K562 (cell line): Measurements from ENCODE around the gene SYTL2. TPM values are rescaled to one million over a fixed set of nuclear protein-coding genes. Genes with fewer than 3 reads are reported as not detected.

Experiments used
- ATAC-seq: fragments of 200-7000 bp; cut with Tn5 transposase; 3 replicates; pipeline ENCODE4 v1.9.1; 2020; ENCODE audit warnings: moderate library complexity
- BruUV-seq: library from RNA; stranded (reverse); fragments of 400-500 nt; replicated peaks from 2 replicates; lab custom pipeline; 2021; lab: Mats Ljungman, UMichigan
- CTCF ChIA-PET: fragments of 300-600 bp; formaldehyde crosslinking; extraction: SDS; loops from one replicate; lab custom pipeline; 2021; ENCODE audit warnings: low intra/inter-chr PET ratio; lab: Yijun Ruan, JAX
- POLR2A ChIA-PET: fragments of 300-600, 350-650 bp; sonication (Branson Sonifier 250); formaldehyde crosslinking; extraction: SDS; loops from one replicate; lab custom pipeline; 2021; ENCODE audit warnings: antibody characterized with exemption, inconsistent platforms; lab: Yijun Ruan, JAX
- DNase-seq, 4 experiments: peaks; one replicate each; pipeline versions ENCODE4 v3.0.0 to v3.0.0-alpha.2; 2011 to 2018; ENCODE audit warnings: low spot score in 3 of 4, mixed read lengths in 3 of 4; ENCODE audit errors: extremely low read depth in 1 of 4
- FAIRE-seq: peaks from 2 replicates; lab custom pipeline; 2011; peaks lifted over from hg19 to GRCh38; lab: Jason Lieb, UNC
- H2AFZ ChIP-seq: 2 replicates; pipeline ENCODE4 v1.6.0; 2011; ENCODE audit warnings: low read depth, low read length, control low read depth, inconsistent platforms
- H3K27ac ChIP-seq: fragments of 200-600 bp; 3 replicates; pipeline ENCODE4 v1.8.0; 2011; ENCODE audit warnings: low read depth, mild to moderate bottlenecking, control low read depth, inconsistent platforms, low read length, moderate library complexity, mixed read lengths; ENCODE audit errors: extremely low read depth
- H3K27me3 ChIP-seq, 2 experiments: fragments of 300-600 bp in 1 of 2; 2 replicates in 1 of 2; 3 replicates in 1 of 2; pipeline versions ENCODE4 v1.6.0 to v1.8.0; 2011; ENCODE audit warnings: inconsistent platforms in 2 of 2, low read length in 2 of 2, mild to moderate bottlenecking in 1 of 2, mixed read lengths in 1 of 2, moderate library complexity in 1 of 2; ENCODE audit not compliant: control insufficient read depth in 2 of 2, insufficient read depth in 2 of 2
- H3K36me3 ChIP-seq: fragments of 300-600 bp; 3 replicates; pipeline ENCODE4 v1.8.0; 2011; ENCODE audit warnings: mild to moderate bottlenecking, low read length, inconsistent platforms; ENCODE audit not compliant: control insufficient read depth, insufficient read depth
- H3K4me1 ChIP-seq, 2 experiments: fragments of 200-600 bp in 1 of 2; replicated peaks in 1 of 2; 2 replicates in 1 of 2; 3 replicates in 1 of 2; pipeline versions ENCODE4 v1.5.1 to v1.8.0; 2011; ENCODE audit warnings: inconsistent platforms in 2 of 2, low read length in 2 of 2, mild to moderate bottlenecking in 1 of 2, mixed read lengths in 1 of 2, moderate library complexity in 1 of 2; ENCODE audit not compliant: control insufficient read depth in 2 of 2, insufficient read depth in 2 of 2
- H3K4me2 ChIP-seq: 2 replicates; pipeline ENCODE4 v1.6.1; 2011; ENCODE audit warnings: low read length, control low read depth, inconsistent platforms, mixed read lengths; ENCODE audit not compliant: insufficient read depth
- H3K4me3 ChIP-seq: fragments of 200-600 bp; sonication (generic), shearing (Covaris generic); 2 replicates; pipeline ENCODE4 v1.5.1; 2016; ENCODE audit warnings: control low read depth, inconsistent platforms
- H3K79me2 ChIP-seq: fragments of 200-600 bp; 3 replicates; pipeline ENCODE4 v1.8.0; 2011; ENCODE audit warnings: low read length, inconsistent platforms; ENCODE audit not compliant: control insufficient read depth, insufficient read depth
- H3K9ac ChIP-seq, 2 experiments: 2 replicates each; pipeline versions ENCODE4 v1.6.0 to v1.6.1; 2011; ENCODE audit warnings: low read depth in 2 of 2, low read length in 2 of 2, control low read depth in 1 of 2, inconsistent platforms in 1 of 2, mild to moderate bottlenecking in 1 of 2, mixed read lengths in 1 of 2; ENCODE audit not compliant: insufficient read depth in 1 of 2
- H3K9me1 ChIP-seq: one replicate; pipeline ENCODE4 v1.6.0; 2011; ENCODE audit warnings: inconsistent platforms, mild to moderate bottlenecking, low read length, moderate library complexity; ENCODE audit not compliant: control insufficient read depth, insufficient read depth
- H3K9me3 ChIP-seq: replicated peaks from 2 replicates; pipeline ENCODE4 v1.5.1; 2011; ENCODE audit warnings: low read depth, low read length, inconsistent platforms; ENCODE audit not compliant: control insufficient read depth, insufficient read depth
- H4K20me1 ChIP-seq: replicated peaks from 2 replicates; pipeline ENCODE4 v1.6.1; 2011; ENCODE audit warnings: low read length, inconsistent platforms, mixed read lengths; ENCODE audit not compliant: control insufficient read depth, insufficient read depth
- ADNP ChIP-seq: fragments of 200-800 bp; sonication (Bioruptor generic); IDR thresholded peaks from 2 replicates; pipeline ENCODE4 v1.6.1; 2016; ENCODE audit warnings: missing genetic modification characterization, missing compliant biosample characterization
- BMI1 ChIP-seq: fragments of 150-350 bp; IDR thresholded peaks from 2 replicates; pipeline ENCODE4 v1.6.1; 2014; ENCODE audit warnings: low read length
- CEBPB ChIP-seq: fragments of 450-650 bp; IDR thresholded peaks from 2 replicates; pipeline ENCODE4 v1.6.1; 2016; ENCODE audit warnings: missing genetic modification characterization, missing compliant biosample characterization
- CEBPG ChIP-seq, 3 experiments: fragments of 200-800 bp in 1 of 3; sonication (Bioruptor generic) in 1 of 3; sonication (generic) in 1 of 3; formaldehyde crosslinking in 1 of 3; IDR thresholded peaks in 2 of 3; conservative IDR thresholded peaks in 1 of 3; 2 replicates each; pipeline versions ENCODE4 v1.6.1 to v1.8.0; 2016 to 2022; ENCODE audit warnings: missing compliant biosample characterization in 2 of 3, missing genetic modification characterization in 2 of 3, mild to moderate bottlenecking in 1 of 3, missing genetic modification reagents in 1 of 3
- CHD1 ChIP-seq: fragments of 200-600 bp; sonication (generic); IDR thresholded peaks from one replicate; pipeline ENCODE4 v1.6.1; 2012; ENCODE audit warnings: mild to moderate bottlenecking, moderate library complexity, low read length, inconsistent platforms
- ELK3 ChIP-seq: fragments of 450-650 bp; formaldehyde crosslinking; IDR thresholded peaks from 2 replicates; pipeline ENCODE4 v1.4.0; 2020; ENCODE audit warnings: mild to moderate bottlenecking
- GTF2E2 ChIP-seq: fragments of 200-800 bp; sonication (Bioruptor generic); IDR thresholded peaks from 2 replicates; pipeline ENCODE4 v1.6.1; 2016; ENCODE audit warnings: missing genetic modification characterization, missing compliant biosample characterization
- HNRNPK ChIP-seq: fragments of 200-400 bp; formaldehyde crosslinking; IDR thresholded peaks from one replicate; pipeline ENCODE4 v1.6.1; 2018; ENCODE audit warnings: mild to moderate bottlenecking, low read depth, low read length; ENCODE audit not compliant: poor library complexity, severe bottlenecking
- KHSRP ChIP-seq: fragments of 450-650 bp; IDR thresholded peaks from 2 replicates; pipeline ENCODE4 v1.6.1; 2017
- NUFIP1 ChIP-seq: fragments of 450-650 bp; IDR thresholded peaks from 2 replicates; pipeline ENCODE4 v1.6.1; 2018; ENCODE audit not compliant: partially characterized antibody
- WGBS: fragments of 100-300 bp; shearing (Covaris generic); methylation state at CpG from one replicate; pipeline ENCODE4 v1.1.6; 2016; ENCODE audit warnings: low coverage, mixed read lengths; ENCODE audit not compliant: insufficient coverage; ENCODE audit errors: missing lambda C conversion rate; 5-methylcytosine and 5-hydroxymethylcytosine counted together
- in situ Hi-C: fragments of 300-500 bp; cut with MboI; formaldehyde crosslinking; loops from 4 replicates; pipeline ENCODE4 v1.15.0; 2018; ENCODE audit warnings: inconsistent platforms, mixed read lengths
- intact Hi-C: fragments of 100-400 bp; cut with micrococcal nuclease; formaldehyde crosslinking; loops from 2 replicates; pipeline ENCODE4 v1.14.2; 2022
- polyA plus RNA-seq, 8 experiments: library from polyadenylated mRNA; depleted of rRNA in 4 of 8; stranded (reverse) in 5 of 8; unstranded in 3 of 8; fragments of >200 nt; fragmentation: Nextera tagmentation in 2 of 8; fragmentation: Illumina TruSeq in 1 of 8; extraction: Ambion mirVana in 2 of 8; extraction: Trizol in 1 of 8; gene quantifications; 2 replicates each; pipeline versions ENCODE4 v1.2.1 to v1.2.3, GENCODE V29; 2011 to 2014; ENCODE audit warnings: inconsistent platforms in 1 of 8, missing spikeins in 1 of 8
- total RNA-seq, 7 experiments: library from RNA; depleted of rRNA in 6 of 7; stranded (reverse); fragments of >200 nt in 6 of 7; fragmentation: Illumina TruSeq in 2 of 7; extraction: Trizol in 2 of 7; gene quantifications; 2 replicates each; pipeline versions ENCODE4 v1.2.1 to v1.2.3, GENCODE V29; 2011 to 2021; ENCODE audit warnings: low replicate concordance in 1 of 7
- TF ChIP-seq, protein P1 (sequence below): fragments of 250-450 bp; sonication (Bioruptor Pico); IDR thresholded peaks from 2 replicates; pipeline ENCODE4 v1.4.0; 2020; ENCODE audit warnings: mild to moderate bottlenecking, moderate library complexity

Gene SYTL2
- total and polyA plus RNA-seq, 9 of the 15 experiments (the other 6 are each of a cell fraction or from before 2014, with no cell fraction given) = 0.05 to 0.57 (median 0.35) TPM

- Histone ChIP-seq H3K4me3 (no peak overlapping the region), H4K20me1 (no peaks in the 10 kb centered on the region), H3K9me3 (no peaks in the 10 kb centered on the region), H3K4me2 (no peak overlapping the region), H3K9ac (no peak overlapping the region), H3K79me2 (no peaks in the 10 kb centered on the region), H2AFZ (no peak overlapping the region), H3K36me3 (no peaks in the 10 kb centered on the region), H3K9me1 (no peaks in the 10 kb centered on the region), H3K27me3 (no peaks in the 10 kb centered on the region), H3K4me1 (no peaks in the 10 kb centered on the region), H3K27ac (no peak overlapping the region)
- ChIA-PET CTCF (no interaction called here), POLR2A (no interaction called here)
- intact Hi-C loops = no loop called here
- DNase-seq (no peak), FAIRE-seq (no peak), ATAC-seq (no peak)
- TF ChIP-seq HNRNPK (no peak), GTF2E2 (no peak), KHSRP (no peak), CHD1 (no peak), CEBPG (CRISPR knock-in tag; IDR thresholded peaks at IDR 0.05) (no peak), CEBPG (tag; conservative IDR thresholded peaks at IDR 0.05 in 1 of 2, IDR thresholded peaks at IDR 0.05 in 1 of 2) (peak in 1 of 2 experiments; percentile 60; a peak in 3 of 4 replicates), ADNP (no peak), BMI1 (no peak), ELK3 (CRISPR knock-in tag) (no peak), NUFIP1 (no peak), CEBPB (tag) (peak; percentile 26; the same call in 1 of the 2 replicates)
- TF ChIP-seq, protein P1, sequence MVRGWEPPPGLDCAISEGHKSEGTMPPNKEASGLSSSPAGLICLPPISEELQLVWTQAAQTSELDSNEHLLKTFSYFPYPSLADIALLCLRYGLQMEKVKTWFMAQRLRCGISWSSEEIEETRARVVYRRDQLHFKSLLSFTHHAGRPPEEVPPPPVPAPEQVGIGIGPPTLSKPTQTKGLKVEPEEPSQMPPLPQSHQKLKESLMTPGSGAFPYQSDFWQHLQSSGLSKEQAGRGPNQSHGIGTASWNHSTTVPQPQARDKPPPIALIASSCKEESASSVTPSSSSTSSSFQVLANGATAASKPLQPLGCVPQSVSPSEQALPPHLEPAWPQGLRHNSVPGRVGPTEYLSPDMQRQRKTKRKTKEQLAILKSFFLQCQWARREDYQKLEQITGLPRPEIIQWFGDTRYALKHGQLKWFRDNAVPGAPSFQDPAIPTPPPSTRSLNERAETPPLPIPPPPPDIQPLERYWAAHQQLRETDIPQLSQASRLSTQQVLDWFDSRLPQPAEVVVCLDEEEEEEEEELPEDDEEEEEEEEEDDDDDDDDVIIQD (CRISPR knock-in tag) = no peak
- in situ Hi-C loops = no loop called here
- WGBS = 0% methylated on average over 1 of the region's 1 CpG
- BruUV-seq = no TSS peak
These were observed 34.2 kb upstream of the SYTL2 start for GRCh38 chr11:85845124-85845631.
